GM12873 (cell line): ENCODE results near the gene OPHN1.

Experiments used
- CTCF ChIP-seq: IDR thresholded peaks from 2 replicates; pipeline ENCODE4 v1.5.1; 2012; ENCODE audit warnings: low read depth, mild to moderate bottlenecking, moderate library complexity, low read length, control low read depth; ENCODE audit not compliant: insufficient read depth; ENCODE audit errors: missing control alignments

The OPHN1 gene

GRCh38 chrX:68072041-68072440, 361.3 kb downstream of the OPHN1 start:
- TF ChIP-seq CTCF = no peak

GRCh38 chrX:68061206-68061535, 372.1 kb downstream of the OPHN1 start:
- no peak for TF ChIP-seq CTCF

- no peak for TF ChIP-seq CTCF
Observed at GRCh38 chrX:68060506-68061205, 372.6 kb downstream of the OPHN1 start.

GRCh38 chrX:68059469-68059868, 373.8 kb downstream of the OPHN1 start:
- no peak for TF ChIP-seq CTCF

- no peak for TF ChIP-seq CTCF
Observed at GRCh38 chrX:68049466-68049865, 383.8 kb downstream of the OPHN1 start.

GRCh38 chrX:68048774-68049173, 384.5 kb downstream of the OPHN1 start:
- no peak for TF ChIP-seq CTCF

- TF ChIP-seq CTCF = no peak
Observed at GRCh38 chrX:68045008-68045577, 388.2 kb downstream of the OPHN1 start.
